ENCODE results near the gene FBXO47. TPM values are rescaled to one million over a fixed set of nuclear protein-coding genes. Genes with fewer than 3 reads are reported as not detected.

FBXO47 gene
- total and polyA plus RNA-seq, 9 of the 15 experiments (the other 6 are each of a cell fraction or from before 2014, with no cell fraction given) = not detected

DNA sequence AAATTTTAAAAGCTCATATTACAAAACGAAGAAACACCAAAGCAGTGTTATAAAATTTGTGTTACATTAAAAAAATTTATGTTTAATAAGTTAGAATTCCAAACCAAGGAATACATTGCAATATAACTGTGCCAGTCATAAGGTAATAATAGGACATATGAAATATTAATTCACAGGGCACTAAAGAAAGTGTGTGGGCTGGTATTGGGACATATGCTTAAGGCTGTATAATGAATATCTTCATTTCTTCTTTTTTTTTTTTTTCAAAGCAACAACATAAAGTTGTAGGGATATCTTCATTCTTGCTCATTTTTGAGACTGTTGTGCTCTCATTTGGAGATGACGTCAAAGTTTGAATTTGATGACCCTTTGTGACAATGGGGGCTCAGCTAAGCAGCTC, 17.5 kb upstream of the FBXO47 start:
- POLR2A ChIA-PET = interaction anchor here (1.2 kb wide), 1 partner anchor 113 kb away, joined by 3 read pairs; no protein-coding TSS in a partner anchor
- Histone ChIP-seq H3K4me3 (no peak overlapping the region), H3K79me2 (ENCODE audit: control insufficient read depth, insufficient read depth, low read length) (no peaks in the 10 kb centered on the region), H3K27me3 (ENCODE audit: control insufficient read depth in 2 of 2, insufficient read depth in 2 of 2, low read length in 2 of 2) (no peaks in the 10 kb centered on the region; a peak in 1 of 5 replicates), H3K9me3 (replicated peaks; ENCODE audit: control insufficient read depth, insufficient read depth, low read depth, low read length) (no peaks in the 10 kb centered on the region), H3K36me3 (ENCODE audit: control insufficient read depth, insufficient read depth, low read length) (no peaks in the 10 kb centered on the region), H3K9ac (ENCODE audit: insufficient read depth in 1 of 2, low read depth in 2 of 2, low read length in 2 of 2) (no peak overlapping the region), H4K20me1 (replicated peaks; ENCODE audit: control insufficient read depth, insufficient read depth, low read length) (no peaks in the 10 kb centered on the region), H3K4me2 (ENCODE audit: insufficient read depth, low read length) (no peak overlapping the region), H3K27ac (ENCODE audit: extremely low read depth, low read depth, low read length) (no peak overlapping the region), H3K4me1 (replicated peaks in 1 of 2; ENCODE audit: control insufficient read depth in 2 of 2, insufficient read depth in 2 of 2, low read length in 2 of 2) (no peaks in the 10 kb centered on the region; a peak in 1 of 5 replicates), H3K9me1 (ENCODE audit: control insufficient read depth, insufficient read depth, low read length) (no peaks in the 10 kb centered on the region), H2AFZ (ENCODE audit: low read depth, low read length) (no peak overlapping the region)
- intact Hi-C loops (cut with micrococcal nuclease) (loop anchor here (5.0 to 10.0 kb wide), 2 partner anchors 80 to 112 kb away; partner anchors contain the start of gene LASP1), in situ Hi-C loops (cut with MboI) (loop anchor here (5.0 kb wide), 2 partner anchors 88 to 163 kb away; no protein-coding TSS in a partner anchor)
- ATAC-seq = no peak
- no peak for DNase-seq (ENCODE audit: extremely low read depth in 1 of 4, low spot score in 3 of 4)
- WGBS (ENCODE audit: insufficient coverage, low coverage, missing lambda C conversion rate) = 0% methylated on average over 2 of the region's 2 CpGs
- no TSS peak for BruUV-seq (replicated peaks)
- TF ChIP-seq KLF16 (IDR thresholded peaks at IDR 0.05) (no peak), MYBL2 (IDR thresholded peaks at IDR 0.05; ENCODE audit: low read depth) (no peak), MYBL2 (CRISPR knock-in tag; IDR thresholded peaks at IDR 0.05; ENCODE audit: borderline replicate concordance) (no peak), NR1H2 (CRISPR knock-in tag; IDR thresholded peaks at IDR 0.05) (no peak), ZFX (CRISPR knock-in tag; IDR thresholded peaks at IDR 0.05) (no peak), BRCA1 (IDR thresholded peaks at IDR 0.05) (no peak), BRCA1 (CRISPR knock-in tag; IDR thresholded peaks at IDR 0.05) (no peak), BCOR (IDR thresholded peaks at IDR 0.05) (no peak), SMARCE1 (IDR thresholded peaks at IDR 0.05) (no peak), HDAC6 (IDR thresholded peaks at IDR 0.05; ENCODE audit: low read depth, low read length) (no peak), PHB (CRISPR knock-in tag; IDR thresholded peaks at IDR 0.05) (no peak), ZNF764 (CRISPR knock-in tag; IDR thresholded peaks at IDR 0.05; ENCODE audit: low read depth) (no peak), ZSCAN29 (IDR thresholded peaks at IDR 0.05) (no peak), DDX20 (tag; IDR thresholded peaks at IDR 0.05; ENCODE audit: low read depth) (no peak), EGR1 (conservative IDR thresholded peaks at IDR 0.05) (no peak)
- TF ChIP-seq, protein P1, sequence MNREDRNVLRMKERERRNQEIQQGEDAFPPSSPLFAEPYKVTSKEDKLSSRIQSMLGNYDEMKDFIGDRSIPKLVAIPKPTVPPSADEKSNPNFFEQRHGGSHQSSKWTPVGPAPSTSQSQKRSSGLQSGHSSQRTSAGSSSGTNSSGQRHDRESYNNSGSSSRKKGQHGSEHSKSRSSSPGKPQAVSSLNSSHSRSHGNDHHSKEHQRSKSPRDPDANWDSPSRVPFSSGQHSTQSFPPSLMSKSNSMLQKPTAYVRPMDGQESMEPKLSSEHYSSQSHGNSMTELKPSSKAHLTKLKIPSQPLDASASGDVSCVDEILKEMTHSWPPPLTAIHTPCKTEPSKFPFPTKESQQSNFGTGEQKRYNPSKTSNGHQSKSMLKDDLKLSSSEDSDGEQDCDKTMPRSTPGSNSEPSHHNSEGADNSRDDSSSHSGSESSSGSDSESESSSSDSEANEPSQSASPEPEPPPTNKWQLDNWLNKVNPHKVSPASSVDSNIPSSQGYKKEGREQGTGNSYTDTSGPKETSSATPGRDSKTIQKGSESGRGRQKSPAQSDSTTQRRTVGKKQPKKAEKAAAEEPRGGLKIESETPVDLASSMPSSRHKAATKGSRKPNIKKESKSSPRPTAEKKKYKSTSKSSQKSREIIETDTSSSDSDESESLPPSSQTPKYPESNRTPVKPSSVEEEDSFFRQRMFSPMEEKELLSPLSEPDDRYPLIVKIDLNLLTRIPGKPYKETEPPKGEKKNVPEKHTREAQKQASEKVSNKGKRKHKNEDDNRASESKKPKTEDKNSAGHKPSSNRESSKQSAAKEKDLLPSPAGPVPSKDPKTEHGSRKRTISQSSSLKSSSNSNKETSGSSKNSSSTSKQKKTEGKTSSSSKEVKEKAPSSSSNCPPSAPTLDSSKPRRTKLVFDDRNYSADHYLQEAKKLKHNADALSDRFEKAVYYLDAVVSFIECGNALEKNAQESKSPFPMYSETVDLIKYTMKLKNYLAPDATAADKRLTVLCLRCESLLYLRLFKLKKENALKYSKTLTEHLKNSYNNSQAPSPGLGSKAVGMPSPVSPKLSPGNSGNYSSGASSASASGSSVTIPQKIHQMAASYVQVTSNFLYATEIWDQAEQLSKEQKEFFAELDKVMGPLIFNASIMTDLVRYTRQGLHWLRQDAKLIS (CRISPR knock-in tag; IDR thresholded peaks at IDR 0.05) = no peak
- TF ChIP-seq, protein P2, sequence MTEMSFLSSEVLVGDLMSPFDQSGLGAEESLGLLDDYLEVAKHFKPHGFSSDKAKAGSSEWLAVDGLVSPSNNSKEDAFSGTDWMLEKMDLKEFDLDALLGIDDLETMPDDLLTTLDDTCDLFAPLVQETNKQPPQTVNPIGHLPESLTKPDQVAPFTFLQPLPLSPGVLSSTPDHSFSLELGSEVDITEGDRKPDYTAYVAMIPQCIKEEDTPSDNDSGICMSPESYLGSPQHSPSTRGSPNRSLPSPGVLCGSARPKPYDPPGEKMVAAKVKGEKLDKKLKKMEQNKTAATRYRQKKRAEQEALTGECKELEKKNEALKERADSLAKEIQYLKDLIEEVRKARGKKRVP (CRISPR knock-in tag; IDR thresholded peaks at IDR 0.05) = no peak
- TF ChIP-seq, protein P3, sequence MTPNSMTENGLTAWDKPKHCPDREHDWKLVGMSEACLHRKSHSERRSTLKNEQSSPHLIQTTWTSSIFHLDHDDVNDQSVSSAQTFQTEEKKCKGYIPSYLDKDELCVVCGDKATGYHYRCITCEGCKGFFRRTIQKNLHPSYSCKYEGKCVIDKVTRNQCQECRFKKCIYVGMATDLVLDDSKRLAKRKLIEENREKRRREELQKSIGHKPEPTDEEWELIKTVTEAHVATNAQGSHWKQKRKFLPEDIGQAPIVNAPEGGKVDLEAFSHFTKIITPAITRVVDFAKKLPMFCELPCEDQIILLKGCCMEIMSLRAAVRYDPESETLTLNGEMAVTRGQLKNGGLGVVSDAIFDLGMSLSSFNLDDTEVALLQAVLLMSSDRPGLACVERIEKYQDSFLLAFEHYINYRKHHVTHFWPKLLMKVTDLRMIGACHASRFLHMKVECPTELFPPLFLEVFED (CRISPR knock-in tag; conservative IDR thresholded peaks at IDR 0.05) = no peak
- TF ChIP-seq, protein P4, sequence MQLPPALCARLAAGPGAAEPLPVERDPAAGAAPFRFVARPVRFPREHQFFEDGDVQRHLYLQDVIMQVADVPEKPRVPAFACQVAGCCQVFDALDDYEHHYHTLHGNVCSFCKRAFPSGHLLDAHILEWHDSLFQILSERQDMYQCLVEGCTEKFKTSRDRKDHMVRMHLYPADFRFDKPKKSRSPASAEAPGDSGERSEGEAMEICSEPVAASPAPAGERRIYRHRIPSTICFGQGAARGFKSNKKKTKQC (CRISPR knock-in tag; IDR thresholded peaks at IDR 0.05) = no peak
- no peak for FAIRE-seq
- CTCF ChIA-PET (ENCODE audit: low intra/inter-chr PET ratio) = interaction anchor here (1.0 to 3.5 kb wide), 2 partner anchors 83 to 168 kb away, joined by 3 to 43 read pairs; no protein-coding TSS in a partner anchor

Measured in K562 (cell line).